Esophagus squamous epithelium (tissue), 5 donors: Measurements from ENCODE around the gene IGSF5. TPM values are rescaled to one million over a fixed set of nuclear protein-coding genes. Genes with fewer than 3 reads are reported as not detected.

ENCODE experiments used
- DNase-seq: peaks from one replicate; lab custom pipeline; 2025; lab: John Stamatoyannopoulos, UW
- H3K27ac ChIP-seq, 4 donors: fragments of 200-600 bp; sonication (generic); one replicate each; pipeline ENCODE4 v1.5.1; 2016 to 2019; ENCODE audit warnings: mild to moderate bottlenecking in 1 of 4
- H3K27me3 ChIP-seq, 4 donors: fragments of 200-600 bp; sonication (generic); 1 replicate in 3 of 4; 2 replicates in 1 of 4; pipeline versions ENCODE4 v1.5.1 to v1.6.0; 2017 to 2021; ENCODE audit warnings: antibody characterized with exemption in 1 of 4
- H3K36me3 ChIP-seq, 3 donors: fragments of 200-600 bp; sonication (generic); one replicate each; pipeline ENCODE4 v1.5.1; 2016 to 2019
- H3K4me1 ChIP-seq, 3 donors: fragments of 200-600 bp; sonication (generic); one replicate each; pipeline ENCODE4 v1.5.1; 2017 to 2019
- H3K4me3 ChIP-seq, 4 donors: fragments of 200-600 bp; sonication (generic); 1 replicate in 3 of 4; 2 replicates in 1 of 4; pipeline ENCODE4 v1.5.1; 2016 to 2019; ENCODE audit warnings: mild to moderate bottlenecking in 2 of 4, moderate library complexity in 1 of 4
- H3K9me3 ChIP-seq, 3 donors: fragments of 200-600 bp; sonication (generic); one replicate each; pipeline ENCODE4 v1.5.1; 2016 to 2019
- POLR2A ChIP-seq, 4 donors: fragments of 450-650 bp; IDR thresholded peaks; one replicate each; pipeline ENCODE4 v1.6.1; 2017; ENCODE audit warnings: antibody characterized with exemption in 4 of 4, mild to moderate bottlenecking in 4 of 4, moderate library complexity in 3 of 4
- WGBS, 2 donors: methylation state at CpG; one replicate each; pipeline ENCODE4 v1.1.5; 2018; 5-methylcytosine and 5-hydroxymethylcytosine counted together
- intact Hi-C: fragments of 100-400 bp; cut with DNase I; formaldehyde crosslinking; loops from one replicate; pipeline ENCODE4 v1.15.0; 2022
- total RNA-seq, 4 donors: library from RNA; depleted of rRNA; stranded (reverse); fragments of >200 nt; gene quantifications; one replicate each; pipeline ENCODE4 v1.1.0, GENCODE V29; 2016
- TF ChIP-seq, protein P1 (sequence below), 6 experiments: fragments of 450-650 bp in 4 of 6; fragments of 200-600 bp in 2 of 6; sonication (generic) in 2 of 6; IDR thresholded peaks; one replicate each; pipeline ENCODE4 v1.5.1; 2016 to 2019; ENCODE audit warnings: antibody characterized with exemption in 6 of 6, mild to moderate bottlenecking in 4 of 6, moderate library complexity in 4 of 6
- donor health status: DM: yes; HTN: yes; CAD: no.

The IGSF5 gene
- total RNA-seq, 4 donors from 2014 or later = 0.12 TPM; not detected in 3

DNA sequence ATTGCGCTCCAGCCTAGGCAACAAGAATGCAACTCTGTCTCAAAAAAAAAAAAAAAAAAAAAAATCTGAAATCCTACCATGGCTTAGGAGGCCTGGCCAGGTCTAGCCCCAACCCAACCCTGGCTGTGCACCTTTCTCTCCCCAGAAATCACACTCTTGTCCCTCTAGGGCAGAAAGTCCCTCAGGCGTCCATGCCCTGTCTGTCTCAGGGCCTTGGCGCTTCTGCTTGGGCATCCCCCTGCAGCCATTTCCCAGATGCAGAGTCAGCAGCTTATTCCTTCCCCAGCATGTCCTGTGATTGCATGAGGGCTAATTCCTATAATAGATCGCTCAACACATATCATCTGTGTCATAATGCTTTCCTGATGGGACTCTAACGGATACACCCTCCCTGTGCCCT, 65.0 kb downstream of the IGSF5 start:
- H3K27me3 ChIP-seq = no peaks in the 10 kb centered on the region
- 83 to 91% methylated on average over 5 of the region's 5 CpGs for WGBS, 2 donors
- H3K9me3 ChIP-seq = no peaks in the 10 kb centered on the region
- no peaks in the 10 kb centered on the region for H3K36me3 ChIP-seq
- intact Hi-C loops = no loop called here
- no peak overlapping the region for H3K4me3 ChIP-seq
- no peak overlapping the region for H3K27ac ChIP-seq
- no peak for DNase-seq
- no peak for TF ChIP-seq POLR2A (IDR thresholded peaks at IDR 0.05)
- TF ChIP-seq, protein P1, sequence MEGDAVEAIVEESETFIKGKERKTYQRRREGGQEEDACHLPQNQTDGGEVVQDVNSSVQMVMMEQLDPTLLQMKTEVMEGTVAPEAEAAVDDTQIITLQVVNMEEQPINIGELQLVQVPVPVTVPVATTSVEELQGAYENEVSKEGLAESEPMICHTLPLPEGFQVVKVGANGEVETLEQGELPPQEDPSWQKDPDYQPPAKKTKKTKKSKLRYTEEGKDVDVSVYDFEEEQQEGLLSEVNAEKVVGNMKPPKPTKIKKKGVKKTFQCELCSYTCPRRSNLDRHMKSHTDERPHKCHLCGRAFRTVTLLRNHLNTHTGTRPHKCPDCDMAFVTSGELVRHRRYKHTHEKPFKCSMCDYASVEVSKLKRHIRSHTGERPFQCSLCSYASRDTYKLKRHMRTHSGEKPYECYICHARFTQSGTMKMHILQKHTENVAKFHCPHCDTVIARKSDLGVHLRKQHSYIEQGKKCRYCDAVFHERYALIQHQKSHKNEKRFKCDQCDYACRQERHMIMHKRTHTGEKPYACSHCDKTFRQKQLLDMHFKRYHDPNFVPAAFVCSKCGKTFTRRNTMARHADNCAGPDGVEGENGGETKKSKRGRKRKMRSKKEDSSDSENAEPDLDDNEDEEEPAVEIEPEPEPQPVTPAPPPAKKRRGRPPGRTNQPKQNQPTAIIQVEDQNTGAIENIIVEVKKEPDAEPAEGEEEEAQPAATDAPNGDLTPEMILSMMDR (IDR thresholded peaks at IDR 0.05) = no peak
- H3K4me1 ChIP-seq = no peaks in the 10 kb centered on the region

DNA sequence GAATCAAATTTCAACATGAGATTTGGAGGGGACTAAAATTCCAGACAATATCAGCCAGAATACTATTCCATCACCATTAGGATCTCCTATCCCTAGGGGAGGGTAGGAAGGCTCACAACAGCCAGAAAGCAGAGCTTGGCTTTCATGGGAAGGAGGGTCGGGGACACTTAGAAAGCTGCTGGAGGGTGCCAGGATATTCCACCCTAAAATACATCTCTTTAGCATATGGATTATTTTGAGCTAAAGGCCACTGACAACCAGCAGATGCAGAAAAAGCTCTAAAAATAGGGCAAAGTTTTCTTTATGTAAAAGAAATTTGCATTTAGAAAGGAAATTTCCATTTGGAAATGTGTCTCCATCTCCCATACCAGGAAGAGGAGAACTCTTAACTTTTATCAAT, 68.0 kb downstream of the IGSF5 start:
- H3K36me3 ChIP-seq = no peaks in the 10 kb centered on the region
- intact Hi-C loops = no loop called here
- no peak overlapping the region for H3K4me3 ChIP-seq
- TF ChIP-seq, protein P1 (IDR thresholded peaks at IDR 0.05) = no peak
- TF ChIP-seq POLR2A (IDR thresholded peaks at IDR 0.05) = no peak
- 93 to 100% methylated on average over 1 of the region's 1 CpG for WGBS, 2 donors
- no peaks in the 10 kb centered on the region for H3K9me3 ChIP-seq
- H3K4me1 ChIP-seq = no peaks in the 10 kb centered on the region
- no peak for DNase-seq
- H3K27me3 ChIP-seq = no peaks in the 10 kb centered on the region
- H3K27ac ChIP-seq = no peak overlapping the region

DNA sequence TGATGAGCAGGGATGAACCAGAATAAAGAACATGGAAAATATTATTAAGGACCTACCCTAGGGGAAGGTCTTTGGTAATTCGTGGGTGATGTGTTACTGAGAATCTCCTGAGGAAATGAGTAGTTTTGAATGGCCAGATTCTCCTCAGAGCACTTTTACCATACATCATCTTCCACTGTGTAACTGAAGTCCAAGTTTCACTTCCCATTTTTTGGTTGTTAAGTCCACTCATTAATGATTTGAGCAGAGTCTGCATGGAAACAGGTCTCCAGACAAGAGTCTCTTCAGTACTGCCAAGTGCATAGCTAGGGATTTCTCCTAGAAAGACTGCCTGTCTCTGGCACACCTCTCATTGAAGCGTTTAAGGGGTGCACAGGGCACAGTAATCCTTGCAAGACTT, 73.6 kb downstream of the IGSF5 start:
- intact Hi-C loops = no loop called here
- 53 to 55% methylated on average over 2 of the region's 2 CpGs for WGBS, 2 donors

DNA sequence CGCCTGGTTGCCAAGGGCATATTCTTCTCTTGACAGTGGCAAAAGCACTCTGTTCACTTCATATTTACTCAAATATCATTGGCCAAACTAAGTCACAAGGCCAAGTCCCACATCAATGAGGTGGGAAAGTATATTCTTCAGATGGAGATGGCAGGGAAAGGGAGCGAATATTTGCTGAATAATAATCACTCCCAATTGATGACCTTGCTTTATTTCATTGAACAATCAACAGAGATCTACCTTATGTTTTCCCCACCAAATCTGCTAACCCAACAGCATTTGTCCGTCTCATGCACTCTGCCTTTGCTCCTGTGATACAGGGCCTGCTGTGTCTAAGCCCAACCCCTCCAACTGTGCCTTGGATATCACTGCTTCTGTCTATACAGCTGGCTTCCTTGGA, 77.1 kb downstream of the IGSF5 start:
- H3K9me3 ChIP-seq = no peaks in the 10 kb centered on the region
- TF ChIP-seq, protein P1 (IDR thresholded peaks at IDR 0.05) = no peak
- no peak for TF ChIP-seq POLR2A (IDR thresholded peaks at IDR 0.05)
- intact Hi-C loops = no loop called here
- DNase-seq = no peak
- H3K4me3 ChIP-seq = no peak overlapping the region
- H3K4me1 ChIP-seq = no peaks in the 10 kb centered on the region
- no peak overlapping the region for H3K27ac ChIP-seq
- H3K36me3 ChIP-seq = no peaks in the 10 kb centered on the region
- no peaks in the 10 kb centered on the region for H3K27me3 ChIP-seq
- 65 to 78% methylated on average over 3 of the region's 3 CpGs for WGBS, 2 donors

More for the DNA sequence above, 73.6 kb downstream of the IGSF5 start:
- Histone ChIP-seq H3K27me3 (no peaks in the 10 kb centered on the region), H3K4me1 (no peaks in the 10 kb centered on the region), H3K4me3 (no peak overlapping the region), H3K9me3 (no peaks in the 10 kb centered on the region), H3K27ac (no peak overlapping the region), H3K36me3 (no peaks in the 10 kb centered on the region)
- TF ChIP-seq, protein P1 (IDR thresholded peaks at IDR 0.05) = no peak
- TF ChIP-seq POLR2A (IDR thresholded peaks at IDR 0.05) = no peak
- DNase-seq = no peak

DNA sequence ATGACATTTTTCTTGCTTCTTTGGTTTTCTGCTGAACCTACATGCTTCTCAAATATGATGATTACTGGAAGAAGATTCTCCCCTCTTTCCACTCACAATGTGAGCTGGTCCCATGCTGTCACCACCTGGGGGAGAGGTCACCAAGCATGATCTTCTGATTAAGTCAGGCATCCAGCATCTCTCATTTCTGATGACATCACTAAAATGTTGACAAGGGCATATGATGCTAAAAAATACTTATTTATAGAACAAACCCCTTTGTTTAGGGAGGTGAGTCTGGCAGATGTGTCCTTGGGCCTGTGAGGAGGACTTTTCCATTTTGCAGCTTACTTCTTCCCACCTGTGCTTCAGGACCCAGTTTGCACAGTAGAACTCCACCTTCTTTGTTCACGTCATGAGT, 80.3 kb downstream of the IGSF5 start:
- Histone ChIP-seq H3K27ac (no peak overlapping the region), H3K36me3 (no peaks in the 10 kb centered on the region), H3K4me1 (no peaks in the 10 kb centered on the region), H3K27me3 (no peaks in the 10 kb centered on the region), H3K4me3 (no peak overlapping the region), H3K9me3 (no peaks in the 10 kb centered on the region)
- TF ChIP-seq, protein P1 (IDR thresholded peaks at IDR 0.05) = no peak
- TF ChIP-seq POLR2A (IDR thresholded peaks at IDR 0.05) = no peak
- DNase-seq = no peak
- intact Hi-C loops = no loop called here
- WGBS, 2 donors = 25 to 35% methylated on average over 1 of the region's 1 CpG
